Stimulated activated naive CD8-positive, alpha-beta T cell treated with anti-CD3 and anti-CD28 coated beads, Interleukin-15, Interleukin-2, amounts not matched to agents 100 U/mL and 50 U/mL, for 24 hours (primary cell): ENCODE results near the gene NCCRP1.

Source experiments
- ATAC-seq: fragments of 150-1000 bp; cut with Tn5 transposase; one replicate; pipeline ENCODE4 v1.10.0; 2021
- DNase-seq: peaks from one replicate; pipeline ENCODE4 v3.0.0; 2021

Gene NCCRP1

GRCh38 chr19:39180749-39181148 is 16.0 kb upstream of the NCCRP1 start:
- ATAC-seq (no peak), DNase-seq (no peak)

GRCh38 chr19:39181500-39182173 is 15.1 kb upstream of the NCCRP1 start:
- ATAC-seq (no peak), DNase-seq (no peak)

GRCh38 chr19:39182174-39182505 is 14.6 kb upstream of the NCCRP1 start:
- ATAC-seq = no peak
- no peak for DNase-seq

GRCh38 chr19:39183104-39183503 is 13.7 kb upstream of the NCCRP1 start:
- no peak for DNase-seq

GRCh38 chr19:39186391-39186790 is 10.4 kb upstream of the NCCRP1 start:
- DNase-seq (no peak), ATAC-seq (no peak)

More at GRCh38 chr19:39183104-39183503, 13.7 kb upstream of the NCCRP1 start:
- ATAC-seq = no peak

GRCh38 chr19:39187552-39187943 is 9.2 kb upstream of the NCCRP1 start:
- DNase-seq (no peak), ATAC-seq (peak; percentile 36)

GRCh38 chr19:39188960-39189359 is 7.8 kb upstream of the NCCRP1 start:
- no peak for DNase-seq

GRCh38 chr19:39190768-39191167 is 6.0 kb upstream of the NCCRP1 start:
- DNase-seq (no peak), ATAC-seq (no peak)

More at GRCh38 chr19:39188960-39189359, 7.8 kb upstream of the NCCRP1 start:
- no peak for ATAC-seq

GRCh38 chr19:39192846-39193245 is 3.9 kb upstream of the NCCRP1 start:
- DNase-seq (no peak), ATAC-seq (no peak)

- ATAC-seq = no peak
These were observed 3.0 kb upstream of the NCCRP1 start for GRCh38 chr19:39193803-39194202.

GRCh38 chr19:39194832-39195542 is 1.8 kb upstream of the NCCRP1 start:
- no peak for DNase-seq
- ATAC-seq = no peak

More at GRCh38 chr19:39193803-39194202, 3.0 kb upstream of the NCCRP1 start:
- no peak for DNase-seq

- no peak for DNase-seq
These were observed 1.0 kb upstream of the NCCRP1 start for GRCh38 chr19:39195755-39196154.

GRCh38 chr19:39196320-39196719 is 444 bp upstream of the NCCRP1 start:
- DNase-seq (no peak), ATAC-seq (no peak)

More at GRCh38 chr19:39195755-39196154, 1.0 kb upstream of the NCCRP1 start:
- no peak for ATAC-seq

GRCh38 chr19:39197808-39198207 is 1.0 kb downstream of the NCCRP1 start:
- DNase-seq = no peak
- ATAC-seq = no peak

- DNase-seq (no peak), ATAC-seq (peak; percentile 16)
These were observed 2.3 kb downstream of the NCCRP1 start for GRCh38 chr19:39199025-39199424.

GRCh38 chr19:39200066-39200802 is 3.5 kb downstream of the NCCRP1 start:
- ATAC-seq (no peak), DNase-seq (no peak)

- DNase-seq (no peak), ATAC-seq (no peak)
These were observed 4.0 kb downstream of the NCCRP1 start for GRCh38 chr19:39200803-39201115.

GRCh38 chr19:39202998-39203355 is 6.2 kb downstream of the NCCRP1 start:
- no peak for ATAC-seq
- no peak for DNase-seq

- ATAC-seq (no peak), DNase-seq (no peak)
These were observed 6.9 kb downstream of the NCCRP1 start, which contains the start of gene SYCN for GRCh38 chr19:39203372-39204341. Gene SYCN, minus strand, starts transcription at chr19:39204263. Its CDS starts 9 bp downstream, at chr19:39204254.

GRCh38 chr19:39205449-39205764 is 8.6 kb downstream of the NCCRP1 start:
- ATAC-seq = no peak
- DNase-seq = no peak

- no peak for DNase-seq
- peak; percentile 15 for ATAC-seq
These were observed 9.4 kb downstream of the NCCRP1 start for GRCh38 chr19:39206122-39206521.

GRCh38 chr19:39207293-39207836 is 10.6 kb downstream of the NCCRP1 start:
- no peak for DNase-seq

More at GRCh38 chr19:39207293-39207836, 10.6 kb downstream of the NCCRP1 start:
- no peak for ATAC-seq
